Measurements from ENCODE around the gene PRKG1.

- TF ChIP-seq REST (IDR thresholded peaks at IDR 0.05; ENCODE audit: insufficient read depth in 1 of 2, low read depth in 2 of 2, low read length in 2 of 2): no peak
- TF ChIP-seq POLR2AphosphoS5 (IDR thresholded peaks at IDR 0.05; ENCODE audit: low read depth, low read length): no peak
- no peak for TF ChIP-seq TAF1 (IDR thresholded peaks at IDR 0.05; ENCODE audit: borderline replicate concordance, insufficient read depth, low read length)
- TF ChIP-seq SIN3A (IDR thresholded peaks at IDR 0.05; ENCODE audit: borderline replicate concordance, insufficient read depth, low read length): no peak
- TF ChIP-seq FOXP2 (optimal IDR thresholded peaks at IDR 0.05; ENCODE audit: borderline replicate concordance, extremely low read depth, extremely low read length, insufficient read depth): no peak
Measured at GRCh38 chr10:51318399-51319172, 244.3 kb downstream of the PRKG1 start.
